OCI-LY7 (cell line): ENCODE data around the gene FAM78A. TPM values are rescaled to one million over a fixed set of nuclear protein-coding genes. Genes with fewer than 3 reads are reported as not detected.

Source experiments
- BruUV-seq: library from RNA; stranded (reverse); fragments of 400-500 nt; replicated peaks from 2 replicates; lab custom pipeline; 2021; lab: Mats Ljungman, UMichigan
- CTCF ChIA-PET: fragments of 300-600 bp; sonication (Branson Sonifier 250); formaldehyde crosslinking; loops from one replicate; lab custom pipeline; 2022; ENCODE audit warnings: antibody characterized with exemption; ENCODE audit not compliant: unreplicated experiment; lab: Charles Lee
- POLR2A ChIA-PET: fragments of 300-600 bp; sonication (Branson Sonifier 250); formaldehyde crosslinking; loops from one replicate; lab custom pipeline; 2022; ENCODE audit warnings: antibody characterized with exemption; lab: Charles Lee
- DNase-seq: peaks from one replicate; pipeline ENCODE4 v3.0.0-alpha.2; 2015; ENCODE audit warnings: low spot score
- H2AFZ ChIP-seq: fragments of 200-600 bp; sonication (generic), shearing (Covaris generic); 2 replicates; pipeline ENCODE4 v1.6.1; 2014; ENCODE audit warnings: mild to moderate bottlenecking, antibody characterized with exemption, low read length, moderate library complexity
- H3K27ac ChIP-seq: fragments of 200-600 bp; sonication (generic); 2 replicates; pipeline ENCODE4 v1.5.1; 2014; ENCODE audit warnings: mixed run types, low read depth, mild to moderate bottlenecking, moderate library complexity, low read length, inconsistent platforms; ENCODE audit not compliant: poor library complexity, severe bottlenecking
- H3K36me3 ChIP-seq: fragments of 200-600 bp; sonication (generic); 2 replicates; pipeline ENCODE4 v1.6.1; 2014; ENCODE audit warnings: mild to moderate bottlenecking, antibody characterized with exemption, low read length, moderate library complexity, mixed read lengths; ENCODE audit not compliant: insufficient read depth
- H3K4me1 ChIP-seq: fragments of 200-600 bp; sonication (generic); 2 replicates; pipeline ENCODE4 v1.5.1; 2014; ENCODE audit warnings: mild to moderate bottlenecking, low read length; ENCODE audit not compliant: insufficient read depth, poor library complexity, severe bottlenecking
- H3K4me2 ChIP-seq: fragments of 200-600 bp; sonication (generic); 2 replicates; pipeline ENCODE4 v1.6.1; 2014; ENCODE audit warnings: mild to moderate bottlenecking, low read length
- H3K4me3 ChIP-seq: fragments of 200-600 bp; sonication (generic); 2 replicates; pipeline ENCODE4 v1.5.1; 2014; ENCODE audit warnings: mild to moderate bottlenecking, low read depth, low read length; ENCODE audit not compliant: poor library complexity, severe bottlenecking
- H3K79me2 ChIP-seq: fragments of 200-600 bp; sonication (generic); 2 replicates; pipeline ENCODE4 v1.6.1; 2016; ENCODE audit warnings: low read depth, mild to moderate bottlenecking, low read length, moderate library complexity, mixed read lengths; ENCODE audit not compliant: insufficient read depth
- H3K9me2 ChIP-seq: fragments of 200-600 bp; sonication (generic); 2 replicates; pipeline ENCODE4 v1.6.1; 2016; ENCODE audit warnings: mild to moderate bottlenecking, low read length, mixed read lengths; ENCODE audit not compliant: insufficient read depth
- H3K9me3 ChIP-seq: fragments of 200-600 bp; sonication (generic); 2 replicates; pipeline ENCODE4 v1.6.1; 2014; ENCODE audit warnings: mild to moderate bottlenecking, mixed run types, low read length, mixed read lengths
- H4K20me1 ChIP-seq: fragments of 200-600 bp; sonication (generic); 2 replicates; pipeline ENCODE4 v1.6.1; 2014; ENCODE audit warnings: mild to moderate bottlenecking, antibody characterized with exemption, low read length, moderate library complexity, mixed read lengths; ENCODE audit not compliant: insufficient read depth
- EZH2phosphoT487 ChIP-seq: fragments of 200-600 bp; sonication (generic); IDR thresholded peaks from 2 replicates; pipeline ENCODE4 v1.6.1; 2018; ENCODE audit warnings: low read depth, borderline replicate concordance, mild to moderate bottlenecking, mixed run types, antibody characterized with exemption, low read length, moderate library complexity, mixed read lengths
- intact Hi-C: fragments of 100-400 bp; cut with micrococcal nuclease; formaldehyde crosslinking; loops from one replicate; pipeline ENCODE4 v1.10.0; 2022; ENCODE audit not compliant: unreplicated experiment
- total RNA-seq, 2 experiments: library from RNA; depleted of rRNA in 1 of 2; stranded (reverse); fragments of >200 nt in 1 of 2; shearing (Covaris generic) in 1 of 2; gene quantifications; 2 replicates each; pipeline ENCODE4 v1.2.3, GENCODE V29; 2014 to 2022
- TF ChIP-seq, protein P1 (sequence below): fragments of 200-600 bp; sonication (generic); conservative IDR thresholded peaks from 2 replicates; pipeline ENCODE4 v1.5.1; 2014; ENCODE audit warnings: mild to moderate bottlenecking, antibody characterized with exemption, low read length, moderate library complexity, mixed read lengths

FAM78A gene
- total RNA-seq, 2 experiments from 2014 or later = 25.0 to 35.0 TPM

DNA sequence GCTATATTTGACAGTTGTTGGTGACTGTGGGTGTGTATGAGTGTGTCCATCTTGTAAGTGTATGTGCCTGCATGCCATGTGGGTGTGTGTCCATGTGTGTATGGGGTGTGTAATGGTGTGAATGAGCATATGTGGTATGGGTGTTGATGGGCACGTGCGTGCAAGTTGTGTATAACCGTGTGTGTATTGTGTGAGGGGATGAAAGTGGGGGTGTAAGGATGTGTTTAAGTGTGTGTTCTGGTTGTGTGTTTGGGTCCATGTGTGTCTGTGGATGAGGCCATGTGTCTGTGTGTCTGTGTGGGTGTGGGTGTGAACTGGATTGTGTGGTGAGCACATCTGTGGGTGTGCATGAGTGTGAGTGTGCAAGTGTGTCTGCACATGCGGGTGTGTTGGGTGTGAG lies 5.9 kb upstream of the FAM78A start:
- Histone ChIP-seq H3K4me3 (no peak overlapping the region), H3K9me3 (no peaks in the 10 kb centered on the region), H3K4me1 (peaks cover 6% of the 10 kb centered on the region), H3K79me2 (no peaks in the 10 kb centered on the region), H2AFZ (no peak overlapping the region), H3K4me2 (no peak overlapping the region), H3K27ac (no peak overlapping the region), H3K9me2 (no peaks in the 10 kb centered on the region), H4K20me1 (no peaks in the 10 kb centered on the region), H3K36me3 (no peaks in the 10 kb centered on the region)
- DNase-seq = no peak
- TF ChIP-seq, protein P1, sequence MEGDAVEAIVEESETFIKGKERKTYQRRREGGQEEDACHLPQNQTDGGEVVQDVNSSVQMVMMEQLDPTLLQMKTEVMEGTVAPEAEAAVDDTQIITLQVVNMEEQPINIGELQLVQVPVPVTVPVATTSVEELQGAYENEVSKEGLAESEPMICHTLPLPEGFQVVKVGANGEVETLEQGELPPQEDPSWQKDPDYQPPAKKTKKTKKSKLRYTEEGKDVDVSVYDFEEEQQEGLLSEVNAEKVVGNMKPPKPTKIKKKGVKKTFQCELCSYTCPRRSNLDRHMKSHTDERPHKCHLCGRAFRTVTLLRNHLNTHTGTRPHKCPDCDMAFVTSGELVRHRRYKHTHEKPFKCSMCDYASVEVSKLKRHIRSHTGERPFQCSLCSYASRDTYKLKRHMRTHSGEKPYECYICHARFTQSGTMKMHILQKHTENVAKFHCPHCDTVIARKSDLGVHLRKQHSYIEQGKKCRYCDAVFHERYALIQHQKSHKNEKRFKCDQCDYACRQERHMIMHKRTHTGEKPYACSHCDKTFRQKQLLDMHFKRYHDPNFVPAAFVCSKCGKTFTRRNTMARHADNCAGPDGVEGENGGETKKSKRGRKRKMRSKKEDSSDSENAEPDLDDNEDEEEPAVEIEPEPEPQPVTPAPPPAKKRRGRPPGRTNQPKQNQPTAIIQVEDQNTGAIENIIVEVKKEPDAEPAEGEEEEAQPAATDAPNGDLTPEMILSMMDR = no peak
- TF ChIP-seq EZH2phosphoT487 = no peak
- CTCF ChIA-PET = no interaction called here
- POLR2A ChIA-PET = no interaction called here
- intact Hi-C loops = no loop called here
- no TSS peak for BruUV-seq

DNA sequence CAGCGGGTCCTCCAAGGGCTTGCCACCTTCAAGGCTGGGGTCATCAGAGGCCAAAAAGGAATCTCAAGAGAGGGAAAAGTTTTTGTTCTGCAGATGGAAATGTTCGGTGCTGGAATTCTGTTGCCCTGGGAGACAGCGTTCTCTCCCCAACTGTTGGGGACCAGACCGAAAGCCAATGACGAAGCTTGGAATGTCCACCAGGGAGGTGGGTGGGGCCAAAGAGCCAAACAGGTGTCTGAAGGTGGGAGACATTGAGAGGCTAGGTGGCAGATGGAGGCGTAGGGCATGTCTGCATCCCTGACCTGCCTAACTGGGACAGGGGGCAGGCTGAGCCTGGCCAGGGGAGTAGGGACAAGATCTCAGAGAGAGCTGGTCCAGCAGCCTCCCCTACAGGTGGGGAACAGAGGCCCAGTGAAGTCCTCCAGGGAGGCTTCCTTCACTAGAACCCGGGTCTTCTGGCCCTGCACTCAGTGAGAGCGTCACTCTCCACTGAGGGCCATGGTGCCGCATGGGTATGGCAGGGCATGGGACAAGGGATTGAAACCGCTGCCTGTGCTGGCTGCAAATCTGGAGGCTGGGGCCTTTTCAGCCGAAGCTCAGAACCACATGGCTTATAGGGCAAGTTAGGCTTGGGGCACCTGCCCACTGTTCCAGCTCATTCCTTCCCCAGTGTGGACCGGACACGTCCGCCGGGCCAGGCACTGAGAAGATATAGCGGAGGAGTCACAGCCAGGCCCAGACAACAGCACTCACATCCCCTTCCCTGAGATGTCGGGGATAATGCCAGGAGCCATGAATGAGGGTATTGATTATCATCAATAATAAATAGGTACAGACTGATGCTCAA lies 5.0 kb upstream of the FAM78A start:
- no peaks in the 10 kb centered on the region for H3K9me2 ChIP-seq
- POLR2A ChIA-PET = no interaction called here
- no peak for DNase-seq
- H3K4me3 ChIP-seq = no peak overlapping the region
- H4K20me1 ChIP-seq = no peaks in the 10 kb centered on the region
- no peak for TF ChIP-seq EZH2phosphoT487
- TF ChIP-seq, protein P1 = no peak
- H3K36me3 ChIP-seq = no peaks in the 10 kb centered on the region
- CTCF ChIA-PET = no interaction called here
- no peaks in the 10 kb centered on the region for H3K9me3 ChIP-seq
- intact Hi-C loops = no loop called here
- no TSS peak for BruUV-seq
- peaks cover under 1% of the 10 kb centered on the region; the same call in 1 of the 2 replicates for H3K79me2 ChIP-seq
- H3K27ac ChIP-seq = no peak overlapping the region
- H3K4me1 ChIP-seq = peaks cover 6% of the 10 kb centered on the region
- no peak overlapping the region for H3K4me2 ChIP-seq
- no peak overlapping the region for H2AFZ ChIP-seq

DNA sequence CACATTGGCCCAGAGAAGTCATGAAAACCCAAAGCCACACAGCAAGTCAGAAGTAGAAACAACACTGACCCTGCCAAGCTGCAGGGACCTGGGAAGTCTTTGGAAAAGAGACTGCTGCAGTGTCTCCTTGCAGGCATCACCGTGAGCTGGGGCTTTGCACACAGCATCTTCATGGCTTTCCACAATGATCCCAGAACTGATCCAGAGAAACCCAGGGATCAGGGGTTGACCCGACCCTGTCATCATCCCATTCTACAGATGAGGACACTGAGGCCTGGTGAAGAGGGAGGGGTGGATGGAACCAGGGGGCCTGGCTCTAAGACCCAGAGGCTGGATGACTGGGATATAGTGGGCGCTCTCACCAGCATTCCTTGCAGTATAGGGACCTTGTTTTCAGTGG lies 4.3 kb upstream of the FAM78A start:
- TF ChIP-seq, protein P1 = no peak
- no peak for TF ChIP-seq EZH2phosphoT487
- no peaks in the 10 kb centered on the region for H4K20me1 ChIP-seq
- H3K79me2 ChIP-seq = peaks cover 7% of the 10 kb centered on the region; the same call in 1 of the 2 replicates
- H3K27ac ChIP-seq = no peak overlapping the region
- peaks cover 6% of the 10 kb centered on the region for H3K4me1 ChIP-seq
- intact Hi-C loops = no loop called here
- no TSS peak for BruUV-seq
- ChIA-PET CTCF (no interaction called here), POLR2A (interaction anchor here (0.5 kb wide), 1 partner anchor 30 kb away, joined by 3 read pairs; no protein-coding TSS in a partner anchor)
- no peak overlapping the region for H3K4me2 ChIP-seq
- H3K9me2 ChIP-seq = no peaks in the 10 kb centered on the region
- no peak for DNase-seq
- no peak overlapping the region for H3K4me3 ChIP-seq
- H2AFZ ChIP-seq = no peak overlapping the region
- 0 out of 2 replicates have a peak, but pooled peaks cover 5% of the 10 kb centered on the region for H3K36me3 ChIP-seq
- no peaks in the 10 kb centered on the region for H3K9me3 ChIP-seq
